Right lobe of liver (tissue), 6 donors: ENCODE data around the gene CNOT6. TPM values are rescaled to one million over a fixed set of nuclear protein-coding genes. Genes with fewer than 3 reads are reported as not detected.
A peak's percentile ranks its signal among the peaks of the same experiment; 100 is the strongest.
"Not testable (repeated sequence)": the region's sequence is repeated elsewhere in the genome, so short reads cannot be mapped to it uniquely, and the experiment has no call there.

ENCODE experiments used
- ATAC-seq, 4 donors: fragments of 200-7000 bp; cut with Tn5 transposase; one replicate each; pipeline ENCODE4 v1.9.1; 2020; ENCODE audit warnings: mild to moderate bottlenecking in 4 of 4, moderate library complexity in 4 of 4
- DNase-seq, 3 donors: peaks; one replicate each; pipeline ENCODE4 v3.0.0-alpha.2; 2020
- H3K27ac ChIP-seq, 3 donors: fragments of 200-600 bp; one replicate each; pipeline ENCODE4 v1.8.0; 2022
- H3K27me3 ChIP-seq, 2 donors: fragments of 200-600 bp; one replicate each; pipeline ENCODE4 v1.8.0; 2022
- H3K36me3 ChIP-seq, 4 donors: fragments of 200-600 bp; sonication (generic) in 1 of 4; one replicate each; pipeline versions ENCODE4 v1.5.1 to v1.8.0; 2017 to 2022; ENCODE audit warnings: control low read depth in 1 of 4
- H3K4me1 ChIP-seq, 4 donors: fragments of 200-600 bp; sonication (generic) in 1 of 4; one replicate each; pipeline versions ENCODE4 v1.5.1 to v1.8.0; 2017 to 2022; ENCODE audit warnings: control low read depth in 1 of 4
- H3K4me3 ChIP-seq, 3 donors: fragments of 200-600 bp; one replicate each; pipeline ENCODE4 v1.8.0; 2022
- H3K9me3 ChIP-seq, 4 donors: fragments of 200-600 bp; sonication (generic) in 1 of 4; one replicate each; pipeline versions ENCODE4 v1.5.1 to v1.8.0; 2017 to 2022; ENCODE audit warnings: control low read depth in 1 of 4
- POLR2A ChIP-seq: fragments of 450-650 bp; IDR thresholded peaks from one replicate; pipeline ENCODE4 v1.6.1; 2017; ENCODE audit warnings: antibody characterized with exemption, mild to moderate bottlenecking
- WGBS: methylation state at CpG from one replicate; pipeline ENCODE4 v1.1.6; 2018; ENCODE audit warnings: low coverage, low lambda C conversion rate; ENCODE audit not compliant: insufficient coverage; ENCODE audit errors: missing lambda C conversion rate; 5-methylcytosine and 5-hydroxymethylcytosine counted together
- intact Hi-C, 2 donors: fragments of 100-400 bp; cut with DNase I; formaldehyde crosslinking; loops; one replicate each; pipeline versions ENCODE4 v1.11.2 to v1.14.1; 2022
- total RNA-seq, 6 experiments: library from RNA; depleted of rRNA in 2 of 6; stranded (reverse); fragments of >200 nt in 2 of 6; fragmentation: NEBNext Ultra II Directional in 3 of 6; extraction: Animal tissue kit (Norgen Biotek cat#: 25700) in 3 of 6; gene quantifications; one replicate each; pipeline versions ENCODE4 v1.1.0 to v1.2.4, GENCODE V29; 2016 to 2023
- TF ChIP-seq, protein P1 (sequence below), 4 donors: fragments of 200-600 bp in 3 of 4; fragments of 450-650 bp in 1 of 4; IDR thresholded peaks; one replicate each; pipeline versions ENCODE4 v1.5.1 to v1.8.0; 2016 to 2022; ENCODE audit warnings: antibody characterized with exemption in 4 of 4, mild to moderate bottlenecking in 2 of 4
- donor health status: DM: no; HTN: yes; CAD: no.
- donor health status: DM: no; HTN: no; CAD: no.
- donor health status: DM: no; HTN: no; CAD: no.
- donor health status: DM: no; HTN: yes; CAD: no.
- donor health status: DM: no; HTN: yes; CAD: no.

Gene CNOT6
- total RNA-seq, 6 experiments from 2014 or later: 4.8 to 8.8 (median 5.3) TPM

DNA sequence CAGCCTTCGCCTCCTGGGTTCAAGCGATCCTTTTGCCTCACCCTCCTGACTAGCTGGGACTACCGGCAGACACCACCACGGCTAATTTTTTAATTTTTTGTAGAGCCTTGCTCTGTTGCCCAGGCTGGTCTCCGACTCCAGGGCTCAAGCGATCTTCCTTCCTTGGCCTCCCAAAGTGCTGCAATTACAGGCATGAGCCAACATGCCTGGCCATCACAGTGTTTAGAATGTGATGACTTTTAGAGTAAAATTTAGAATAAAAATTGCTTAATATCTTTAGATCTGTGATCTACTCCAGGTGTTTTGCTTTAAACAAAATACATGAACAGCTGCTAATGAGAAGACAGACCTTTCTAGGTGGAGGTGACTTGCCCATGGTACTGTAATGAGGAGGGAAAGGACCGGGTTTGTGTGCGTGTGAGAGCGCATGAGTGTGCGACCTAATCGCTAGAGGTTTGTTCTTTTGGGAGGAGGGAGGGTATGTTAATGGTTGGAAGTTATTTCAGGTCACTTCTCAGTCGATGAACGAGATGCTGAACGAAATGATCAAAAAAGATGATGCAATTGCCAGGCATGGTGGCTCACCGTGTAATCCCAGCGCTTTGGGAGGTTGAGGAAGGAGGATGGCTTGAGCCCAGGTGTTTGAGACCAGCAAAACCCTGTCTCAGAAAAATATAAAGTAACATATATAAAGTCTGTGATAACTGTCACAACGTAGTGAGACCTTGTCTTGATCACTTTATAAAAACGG, 2.0 kb downstream of the CNOT6 start:
- H3K27me3 ChIP-seq: no peaks in the 10 kb centered on the region
- H3K4me3 ChIP-seq: no peak overlapping the region
- no peaks in the 10 kb centered on the region for H3K36me3 ChIP-seq
- intact Hi-C loops: no loop called here
- DNase-seq (peak in 1 of 3 donors; percentile 27), ATAC-seq (no peak)
- H3K9me3 ChIP-seq: no peaks in the 10 kb centered on the region
- TF ChIP-seq, protein P1, sequence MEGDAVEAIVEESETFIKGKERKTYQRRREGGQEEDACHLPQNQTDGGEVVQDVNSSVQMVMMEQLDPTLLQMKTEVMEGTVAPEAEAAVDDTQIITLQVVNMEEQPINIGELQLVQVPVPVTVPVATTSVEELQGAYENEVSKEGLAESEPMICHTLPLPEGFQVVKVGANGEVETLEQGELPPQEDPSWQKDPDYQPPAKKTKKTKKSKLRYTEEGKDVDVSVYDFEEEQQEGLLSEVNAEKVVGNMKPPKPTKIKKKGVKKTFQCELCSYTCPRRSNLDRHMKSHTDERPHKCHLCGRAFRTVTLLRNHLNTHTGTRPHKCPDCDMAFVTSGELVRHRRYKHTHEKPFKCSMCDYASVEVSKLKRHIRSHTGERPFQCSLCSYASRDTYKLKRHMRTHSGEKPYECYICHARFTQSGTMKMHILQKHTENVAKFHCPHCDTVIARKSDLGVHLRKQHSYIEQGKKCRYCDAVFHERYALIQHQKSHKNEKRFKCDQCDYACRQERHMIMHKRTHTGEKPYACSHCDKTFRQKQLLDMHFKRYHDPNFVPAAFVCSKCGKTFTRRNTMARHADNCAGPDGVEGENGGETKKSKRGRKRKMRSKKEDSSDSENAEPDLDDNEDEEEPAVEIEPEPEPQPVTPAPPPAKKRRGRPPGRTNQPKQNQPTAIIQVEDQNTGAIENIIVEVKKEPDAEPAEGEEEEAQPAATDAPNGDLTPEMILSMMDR (IDR thresholded peaks at IDR 0.05): no peak
- no peak for TF ChIP-seq POLR2A
- 88% methylated on average over 15 of the region's 18 CpGs for WGBS
- no peak overlapping the region for H3K27ac ChIP-seq
- H3K4me1 ChIP-seq: peaks cover 0 to 12% (median 2%) of the 10 kb centered on the region in 4 donors

DNA sequence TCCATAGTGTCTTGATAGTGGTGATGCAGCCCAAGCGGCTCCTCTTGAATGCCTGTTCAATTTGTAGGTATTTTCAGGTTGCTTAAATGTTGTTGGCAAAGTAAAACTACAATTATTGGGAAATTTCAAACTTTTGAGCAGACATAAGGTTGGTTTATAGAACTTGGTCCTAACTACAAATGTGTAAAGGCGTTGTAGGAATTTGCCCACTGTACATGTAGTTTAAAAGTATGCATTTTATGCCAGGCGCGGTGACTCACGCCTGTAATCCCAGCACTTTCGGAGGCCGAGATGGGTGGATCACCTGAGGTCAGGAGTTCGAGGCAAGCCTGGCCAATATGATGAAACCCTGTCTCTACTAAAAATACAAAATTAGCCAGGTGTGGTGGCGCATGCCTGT, 2.6 kb downstream of the CNOT6 start:
- peaks cover 0 to 12% (median 2%) of the 10 kb centered on the region in 4 donors for H3K4me1 ChIP-seq
- H3K36me3 ChIP-seq, H3K27ac ChIP-seq, intact Hi-C loops, ATAC-seq, H3K9me3 ChIP-seq, H3K4me3 ChIP-seq, H3K27me3 ChIP-seq: not testable (repeated sequence)
- WGBS: 97% methylated on average over 6 of the region's 9 CpGs
- peak in 1 of 3 donors; percentile 12 for DNase-seq

DNA sequence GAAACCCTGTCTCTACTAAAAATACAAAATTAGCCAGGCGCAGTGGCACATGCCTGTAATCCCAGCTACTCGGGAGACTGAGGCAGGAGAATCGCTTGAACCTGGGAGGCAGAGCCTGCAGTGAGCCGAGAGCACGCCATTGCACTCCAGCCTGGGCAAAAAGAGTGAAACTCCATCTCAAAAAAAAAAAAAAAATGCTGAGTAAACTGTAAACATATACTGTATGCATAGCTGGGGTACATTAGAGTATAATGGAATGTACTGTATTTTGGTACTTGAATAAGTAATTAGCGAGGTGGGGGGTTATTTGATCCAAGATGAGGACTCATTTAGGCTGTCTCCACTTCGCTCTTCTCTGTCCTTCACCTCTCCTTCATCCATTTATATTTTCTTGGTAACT, 3.7 kb downstream of the CNOT6 start:
- peaks cover 0 to 12% (median 2%) of the 10 kb centered on the region in 4 donors for H3K4me1 ChIP-seq
- H3K27me3 ChIP-seq, H3K9me3 ChIP-seq, intact Hi-C loops, H3K27ac ChIP-seq, H3K36me3 ChIP-seq, H3K4me3 ChIP-seq, DNase-seq, ATAC-seq: not testable (repeated sequence)
- WGBS: 79% methylated on average over 6 of the region's 7 CpGs

DNA sequence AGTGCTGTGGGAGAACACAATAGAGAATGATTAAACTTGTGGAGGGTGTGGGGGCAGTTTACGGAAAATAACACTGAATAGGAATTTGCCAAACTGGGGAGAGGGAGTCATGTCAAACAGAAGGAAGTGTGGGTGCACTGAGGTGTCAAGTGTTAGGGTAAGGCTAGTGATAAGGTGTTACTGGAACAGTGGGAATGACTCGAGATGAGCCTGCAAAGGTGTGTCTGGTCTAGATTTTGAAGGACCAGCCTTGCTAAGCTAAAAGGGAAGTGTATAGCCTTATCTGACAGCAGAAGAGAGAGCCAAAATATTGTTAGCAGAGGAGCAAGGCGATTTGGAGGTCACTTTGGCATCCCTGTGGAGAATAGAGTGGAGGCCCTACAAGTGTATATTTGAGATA, 4.2 kb downstream of the CNOT6 start:
- no peak overlapping the region for H3K27ac ChIP-seq
- H3K27me3 ChIP-seq: no peaks in the 10 kb centered on the region
- H3K4me1 ChIP-seq: peaks cover 0 to 12% (median 2%) of the 10 kb centered on the region in 4 donors
- no peaks in the 10 kb centered on the region for H3K36me3 ChIP-seq
- ATAC-seq (no peak), DNase-seq (no peak)
- no peak overlapping the region for H3K4me3 ChIP-seq
- 90% methylated on average over 3 of the region's 3 CpGs for WGBS
- H3K9me3 ChIP-seq: no peaks in the 10 kb centered on the region
- intact Hi-C loops: no loop called here
- TF ChIP-seq, protein P1 (IDR thresholded peaks at IDR 0.05): no peak

DNA sequence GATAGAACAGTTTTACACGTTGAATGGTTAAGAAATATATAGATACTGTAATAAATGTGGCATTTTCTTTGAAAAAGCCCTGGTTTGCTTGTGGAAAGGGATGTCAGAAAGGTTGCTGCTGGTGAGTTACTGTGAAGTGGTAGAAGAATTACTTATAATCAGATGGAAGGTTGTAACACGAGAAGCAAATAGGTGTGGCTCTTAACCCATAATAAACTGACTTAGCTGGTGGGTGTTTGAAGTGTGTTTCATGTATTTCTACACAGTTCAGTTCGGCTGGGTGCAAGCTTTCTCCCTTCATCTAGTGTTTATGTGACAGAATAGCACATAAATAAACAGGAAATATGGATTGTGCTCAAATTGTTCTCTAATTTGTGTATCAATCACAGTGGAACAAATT, 5.5 kb downstream of the CNOT6 start:
- DNase-seq (no peak), ATAC-seq (no peak)
- intact Hi-C loops: no loop called here
- Histone ChIP-seq H3K4me3 (no peak overlapping the region), H3K36me3 (no peaks in the 10 kb centered on the region), H3K27me3 (no peaks in the 10 kb centered on the region), H3K9me3 (no peaks in the 10 kb centered on the region), H3K27ac (no peak overlapping the region), H3K4me1 (peaks cover 0 to 12% (median 2%) of the 10 kb centered on the region in 4 donors)
- WGBS: 41% methylated on average over 2 of the region's 3 CpGs
- TF ChIP-seq, protein P1 (IDR thresholded peaks at IDR 0.05): no peak
- no peak for TF ChIP-seq POLR2A

DNA sequence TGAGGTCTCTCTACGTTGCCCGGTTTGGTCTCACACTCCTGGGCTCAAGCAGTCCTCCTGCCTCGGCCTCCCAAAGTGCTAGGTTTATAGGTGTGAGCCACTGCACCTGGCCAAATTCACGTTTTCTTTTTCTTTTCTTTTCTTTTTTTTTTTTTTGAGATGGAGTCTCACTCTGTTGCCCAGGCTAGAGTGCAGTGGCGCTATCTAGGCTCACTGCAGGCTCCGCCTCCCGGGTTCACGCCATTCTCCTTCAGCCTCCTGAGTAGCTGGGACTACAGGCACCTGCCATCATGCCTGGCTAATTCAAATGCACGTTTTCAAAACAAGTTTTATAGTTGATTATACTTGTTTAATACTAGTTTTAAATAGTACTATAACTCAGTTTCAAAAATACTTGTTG, 6.1 kb downstream of the CNOT6 start:
- DNase-seq, H3K36me3 ChIP-seq, H3K4me3 ChIP-seq, H3K9me3 ChIP-seq, H3K27ac ChIP-seq, intact Hi-C loops, H3K27me3 ChIP-seq, ATAC-seq, H3K4me1 ChIP-seq: not testable (repeated sequence)
- 94% methylated on average over 3 of the region's 9 CpGs for WGBS
